Uterine smooth muscle cell (primary cell): ENCODE results near the gene CCL23. TPM values are rescaled to one million over a fixed set of nuclear protein-coding genes. Genes with fewer than 3 reads are reported as not detected.

Source experiments
- total RNA-seq: library from RNA; depleted of rRNA; stranded (reverse); fragments of >200 nt; gene quantifications from 2 replicates; pipeline ENCODE4 v1.2.3, GENCODE V29; 2014

Gene CCL23
- not detected in 2 replicates for total RNA-seq

GRCh38 chr17:36017799-36018198, at the start of gene CCL23:
Gene CCL23, minus strand, starts transcription at chr17:36017972. Its CDS starts 75 bp downstream, at chr17:36017897.

DNA sequence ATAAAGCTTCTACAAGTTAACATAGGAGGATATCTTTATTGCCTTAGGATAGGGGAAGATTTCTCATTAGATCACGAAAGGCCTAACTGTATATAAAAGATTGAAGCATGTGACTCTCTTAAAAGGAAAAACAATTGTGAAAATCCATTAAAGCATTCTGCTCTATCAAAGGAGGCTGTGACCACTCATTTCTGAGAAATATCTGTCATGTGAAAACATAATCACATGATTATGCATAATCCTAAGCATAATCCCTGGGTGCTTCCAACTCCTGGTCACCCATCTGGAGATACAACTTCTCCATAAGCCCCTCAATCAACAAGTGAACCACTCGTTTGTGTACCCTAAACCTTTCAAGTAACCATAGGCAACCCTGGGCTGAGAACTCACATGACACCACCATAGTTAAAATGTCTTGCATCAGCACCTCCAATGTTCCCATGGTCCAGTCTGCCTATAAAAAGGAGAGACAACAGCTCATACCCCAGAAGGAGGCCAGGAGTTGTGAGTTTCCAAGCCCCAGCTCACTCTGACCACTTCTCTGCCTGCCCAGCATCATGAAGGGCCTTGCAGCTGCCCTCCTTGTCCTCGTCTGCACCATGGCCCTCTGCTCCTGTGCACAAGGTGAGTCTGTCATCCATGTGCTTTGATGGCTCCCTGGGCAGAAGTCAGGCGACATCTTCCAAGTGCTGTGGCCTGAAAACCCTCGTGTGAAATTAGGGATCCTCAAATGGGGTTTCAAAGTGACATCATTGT, 46.2 kb upstream of the CCL23 start, which contains the start of gene CCL18:
TSS of gene CCL18 (plus strand) at position 487 of the 756 bp plus-strand sequence. CDS start at position 558, 71 bp downstream.

DNA sequence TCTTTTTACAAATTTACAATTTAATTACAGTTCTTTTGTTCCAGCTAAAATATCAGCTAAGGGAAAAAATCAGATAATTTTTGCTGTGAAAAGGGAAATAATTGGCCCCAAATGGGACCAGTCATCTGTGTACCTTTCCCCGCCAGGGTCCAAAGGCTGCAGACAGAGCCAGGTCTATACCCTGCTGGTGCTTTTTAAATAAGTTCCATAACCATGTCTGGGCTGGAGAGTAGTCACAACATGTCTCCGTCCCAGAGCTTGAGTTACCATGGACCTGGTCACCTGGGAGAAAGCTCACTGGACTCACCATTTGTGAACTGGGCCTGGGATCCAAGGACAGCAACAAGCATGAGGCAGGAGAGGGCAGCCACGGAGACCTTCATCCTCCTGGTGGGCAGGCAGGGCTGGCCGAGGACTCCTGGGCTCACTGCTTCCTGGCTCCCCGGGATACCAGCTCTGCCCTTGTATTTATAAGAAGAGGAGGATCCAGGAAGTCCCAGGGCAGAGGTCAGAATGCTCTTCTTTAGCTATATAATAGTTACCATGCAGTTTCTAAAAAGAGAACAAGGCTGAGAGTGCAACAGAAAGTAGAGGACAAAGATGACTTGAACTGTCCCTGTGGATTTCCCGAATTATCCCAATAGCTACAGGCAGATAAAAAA, 16.5 kb downstream of the CCL23 start, which contains the start of gene CCL15:
TSS of gene CCL15 (minus strand) at position 444 of the 662 bp plus-strand sequence. CDS start at position 383, 61 bp downstream.

GRCh38 chr17:35986643-35987042, 31.1 kb downstream of the CCL23 start, which contains the start of gene CCL14:
Gene CCL14, minus strand, starts transcription at chr17:35986729. Its CDS starts 80 bp downstream, at chr17:35986649.

GRCh38 chr17:35981246-35981645, 36.5 kb downstream of the CCL23 start, which contains the start of gene CCL16:
Gene CCL16, minus strand, starts transcription at chr17:35981497. Its CDS starts 77 bp downstream, at chr17:35981420.

Other genes with a start within 250 kb of the CCL23 start
- gene MMP28, start 222.3 kb downstream of the CCL23 start, total RNA-seq, result 0.33 and 0.37 TPM in 2 replicates
- gene TAF15, start 208.5 kb downstream of the CCL23 start, total RNA-seq, result 66.9 and 96.7 TPM in 2 replicates
- gene HEATR9, start 149.1 kb downstream of the CCL23 start, total RNA-seq, result not detected in 2 replicates
- not detected in 2 replicates for gene CCL5, start 137.6 kb downstream of the CCL23 start, total RNA-seq
- 0.87 and 1.5 TPM in 2 replicates for gene RDM1, start 87.2 kb downstream of the CCL23 start, total RNA-seq
- not detected in 2 replicates for gene LYZL6, start 74.3 kb downstream of the CCL23 start, total RNA-seq
- not detected in 2 replicates for gene CCL16, start 36.5 kb downstream of the CCL23 start, total RNA-seq
- not detected in 2 replicates for gene CCL14, start 31.2 kb downstream of the CCL23 start, total RNA-seq
- gene CCL15, start 16.4 kb downstream of the CCL23 start, total RNA-seq, result not detected in 2 replicates
- gene CCL18, start 46.3 kb upstream of the CCL23 start, total RNA-seq, result not detected in 2 replicates
- gene CCL3, start 72.2 kb upstream of the CCL23 start, total RNA-seq, result not detected in 2 replicates
- gene CCL4, start 85.9 kb upstream of the CCL23 start, total RNA-seq, result not detected in 2 replicates
- gene TBC1D3B, start 158.7 kb upstream of the CCL23 start, total RNA-seq, result 0.77 and 2.5 TPM in 2 replicates
- gene CCL3L1, start 178.8 kb upstream of the CCL23 start, total RNA-seq, result not detected in 2 replicates
- not detected in 2 replicates for gene CCL4L2, start 193.1 kb upstream of the CCL23 start, total RNA-seq
- 0.33 TPM in 1 of 2 replicates, not detected in the other for gene TBC1D3I, start 246.6 kb upstream of the CCL23 start, total RNA-seq